Endometrial microvascular endothelial cells (primary cell): Measurements from ENCODE around the gene AGPAT2. TPM values are rescaled to one million over a fixed set of nuclear protein-coding genes. Genes with fewer than 3 reads are reported as not detected.
"Not testable (repeated sequence)": the region's sequence is repeated elsewhere in the genome, so short reads cannot be mapped to it uniquely, and the experiment has no call there.

Source experiments
- in situ Hi-C: cut with HindIII; loops from 2 replicates; pipeline ENCODE4 v1.10.0; 2017; ENCODE audit warnings: low sequenced_read_pairs, low pct_unique_long_range_greater_than_20kb; ENCODE audit errors: inconsistent ontology term
- total RNA-seq: library from RNA; depleted of rRNA; stranded (reverse); fragments of >200 nt; gene quantifications from one replicate; pipeline ENCODE4 v1.2.3, GENCODE V29; 2015; ENCODE audit errors: inconsistent ontology term

The AGPAT2 gene
- total RNA-seq, 1 donor from 2014 or later = 31.7 TPM

DNA sequence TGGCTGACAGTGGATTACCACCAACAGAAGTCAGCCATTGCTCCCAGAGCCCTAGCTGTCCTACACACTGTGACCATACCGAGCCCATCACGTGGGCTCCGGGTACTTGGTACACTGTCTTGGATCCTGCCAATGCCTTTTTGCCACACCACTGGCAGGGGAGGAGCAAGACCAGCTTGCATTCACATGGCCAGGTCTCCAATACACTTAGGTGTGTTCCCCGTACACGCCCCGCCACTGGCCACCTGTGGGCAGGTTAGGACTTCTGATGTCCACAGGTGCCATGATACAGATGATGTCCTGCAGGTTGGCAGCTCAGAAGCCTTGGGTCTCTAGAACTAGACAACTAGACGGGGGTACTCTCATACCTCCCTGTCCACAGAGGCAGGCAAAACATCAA lies 19.8 kb upstream of the AGPAT2 start:
- in situ Hi-C loops = no loop called here

DNA sequence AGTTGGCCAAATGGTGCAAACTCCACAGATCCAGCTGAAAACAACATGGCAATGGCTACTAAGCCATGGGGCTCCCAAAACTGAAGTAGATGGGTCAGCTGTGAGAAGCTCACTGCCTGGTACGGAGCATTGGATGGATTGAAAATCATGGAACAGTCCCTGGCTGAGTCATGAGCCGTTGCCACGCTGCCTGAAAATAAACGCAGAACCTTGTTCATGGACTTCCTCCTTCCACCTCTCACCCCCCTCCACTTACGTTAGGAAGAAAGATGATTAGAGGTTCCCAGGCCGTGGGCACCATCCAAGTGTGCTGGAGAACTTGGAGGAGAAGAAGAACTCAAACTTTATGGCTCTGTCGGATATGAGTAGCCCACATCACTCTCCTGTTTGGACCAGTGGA lies 18.3 kb upstream of the AGPAT2 start:
- in situ Hi-C loops = no loop called here

DNA sequence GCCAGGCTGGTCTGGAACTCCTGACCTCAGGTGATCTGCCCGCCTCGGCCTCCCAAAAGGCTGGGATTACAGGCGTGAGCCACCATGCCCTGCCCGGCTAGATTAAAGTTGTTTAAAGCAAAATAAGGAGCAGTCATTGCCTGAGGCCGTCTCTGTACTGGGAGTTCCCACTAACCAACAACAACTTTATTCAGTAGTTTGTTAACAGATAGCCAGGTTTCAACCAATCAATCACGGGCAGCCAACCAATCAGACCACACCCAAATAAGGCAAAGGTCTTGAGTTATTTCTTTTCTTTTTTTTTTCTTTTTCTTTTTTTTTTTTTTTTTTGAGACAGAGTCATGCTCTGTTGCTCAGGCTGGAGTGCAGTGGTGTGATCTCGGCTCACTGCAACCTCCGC lies 17.5 kb upstream of the AGPAT2 start:
- in situ Hi-C loops = not testable (repeated sequence)

DNA sequence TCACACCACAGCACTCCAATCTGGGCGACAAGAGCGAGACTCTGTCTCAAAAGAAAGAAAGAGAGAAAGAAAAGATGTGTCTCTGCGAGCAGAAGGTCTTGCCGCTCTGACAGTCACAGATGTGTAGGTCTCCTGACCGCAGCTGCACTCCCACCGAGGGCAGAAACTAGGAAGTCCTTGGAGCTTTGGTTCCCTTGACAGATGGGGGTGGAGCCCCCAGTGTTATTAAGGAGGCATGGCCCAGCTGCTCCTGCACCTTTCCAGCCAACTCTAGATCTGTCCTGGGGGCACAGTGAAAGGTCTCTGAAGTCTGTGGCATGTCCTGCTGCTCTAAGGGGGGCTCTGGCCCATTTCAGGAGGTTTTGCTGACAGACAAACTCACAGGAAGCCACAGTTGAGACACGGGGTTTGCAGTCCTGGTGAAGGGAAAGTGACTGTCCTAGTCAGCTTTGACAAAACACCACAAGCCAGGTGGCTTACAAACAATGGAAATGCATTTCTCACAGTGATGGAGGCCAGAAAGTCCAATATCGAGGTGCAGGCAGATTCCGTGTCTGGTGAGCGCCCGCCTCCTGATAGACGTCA lies 16.1 kb upstream of the AGPAT2 start:
- in situ Hi-C loops = no loop called here

DNA sequence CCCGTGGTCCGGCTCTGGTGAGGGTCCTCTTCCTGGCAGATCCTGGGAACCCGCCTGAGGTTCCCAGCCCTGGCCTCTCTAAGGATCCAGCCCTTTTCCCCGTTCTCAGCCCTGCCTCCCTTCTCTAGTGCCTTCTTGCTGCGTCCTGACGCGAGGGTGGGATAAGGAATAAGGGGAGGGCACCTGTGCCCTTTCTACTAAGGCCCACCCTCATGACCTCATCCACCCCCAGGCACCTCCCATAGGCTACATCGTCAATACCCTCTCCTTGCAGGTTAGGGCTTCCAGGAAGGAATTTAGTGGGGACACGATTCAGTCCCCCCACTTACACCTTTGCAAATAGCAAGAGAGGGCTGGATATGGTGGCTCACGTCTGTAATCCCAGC lies 14.4 kb upstream of the AGPAT2 start:
- in situ Hi-C loops = no loop called here

DNA sequence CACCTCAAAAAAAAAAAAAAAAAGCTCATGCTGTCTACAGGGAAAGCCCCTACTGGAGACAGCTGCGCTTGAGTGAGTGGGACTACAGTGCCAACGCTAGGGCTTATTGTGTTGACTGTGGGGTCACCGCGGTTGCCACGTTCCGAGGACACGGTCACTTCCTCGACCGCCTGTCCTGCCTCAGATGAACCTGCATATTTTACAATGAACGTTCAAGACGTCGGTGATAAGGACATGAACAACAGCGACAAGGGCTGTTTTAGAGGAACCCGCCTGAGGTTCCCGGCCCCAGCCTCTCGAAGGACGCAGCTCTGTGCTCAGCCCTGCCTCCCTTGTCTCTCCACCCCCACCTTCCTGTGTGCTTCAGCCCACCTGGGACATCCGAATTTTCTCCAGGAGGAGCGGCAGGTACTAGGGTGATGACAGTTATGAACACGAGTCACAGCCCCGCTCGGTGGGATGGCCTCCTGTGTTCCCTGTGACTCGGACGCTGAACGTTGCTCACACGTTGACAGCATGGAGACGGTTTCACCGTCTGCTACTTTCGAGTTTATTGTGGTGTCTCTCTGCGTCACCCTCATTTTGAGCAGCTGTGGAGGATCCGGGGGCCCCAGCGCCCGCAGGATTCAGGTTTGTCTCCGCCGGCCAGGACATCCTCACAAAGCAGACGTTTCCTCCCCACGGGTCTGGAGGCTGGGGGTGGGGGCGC lies 13.9 kb upstream of the AGPAT2 start:
- in situ Hi-C loops = no loop called here

DNA sequence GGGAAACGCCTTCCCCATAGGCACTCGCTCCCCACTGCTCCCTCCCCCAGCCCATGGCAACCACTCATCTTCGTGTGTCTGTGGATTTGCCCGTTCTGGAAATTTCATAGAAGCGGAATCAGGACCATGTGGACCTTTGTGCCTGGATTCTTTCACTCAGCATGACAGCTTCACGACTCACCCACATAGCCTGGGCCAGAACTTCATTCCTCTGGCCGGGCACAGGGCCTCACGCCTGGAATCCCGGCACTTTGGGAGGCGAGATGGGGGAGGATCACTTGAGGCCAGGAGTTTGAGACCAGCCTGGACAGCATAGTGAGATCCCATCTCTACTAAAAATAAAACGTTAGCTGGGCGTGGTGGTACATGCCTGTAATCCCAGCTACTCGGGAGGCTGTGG lies 13.0 kb upstream of the AGPAT2 start:
- in situ Hi-C loops = no loop called here

DNA sequence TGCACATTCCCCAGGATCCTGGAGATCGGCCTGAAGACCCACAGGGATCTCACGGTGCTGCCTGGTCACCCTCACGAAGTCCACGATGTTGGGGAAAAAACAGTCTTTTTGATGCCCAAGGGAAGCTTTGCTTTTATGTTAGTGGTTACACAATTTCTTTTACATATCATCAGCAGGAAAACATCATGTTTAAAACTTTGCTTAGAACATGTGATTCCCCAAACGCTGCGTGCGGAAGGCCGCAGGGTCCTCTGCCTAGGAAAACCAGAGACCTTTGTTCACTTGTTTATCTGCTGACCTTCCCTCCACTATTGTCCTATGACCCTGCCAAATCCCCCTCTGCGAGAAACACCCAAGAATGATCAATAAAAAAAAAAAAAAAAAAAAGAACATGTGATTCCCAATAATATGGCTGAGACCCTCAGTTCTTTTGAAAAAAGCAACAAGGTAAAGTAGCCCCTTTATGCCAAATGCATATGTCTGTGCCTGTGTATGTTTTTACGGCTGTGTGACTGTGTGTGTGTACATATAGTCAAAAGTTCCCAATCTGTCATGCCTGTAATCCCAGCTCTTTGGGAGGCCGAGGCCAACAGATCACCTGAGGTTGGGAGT lies 11.5 kb upstream of the AGPAT2 start:
- in situ Hi-C loops = no loop called here

DNA sequence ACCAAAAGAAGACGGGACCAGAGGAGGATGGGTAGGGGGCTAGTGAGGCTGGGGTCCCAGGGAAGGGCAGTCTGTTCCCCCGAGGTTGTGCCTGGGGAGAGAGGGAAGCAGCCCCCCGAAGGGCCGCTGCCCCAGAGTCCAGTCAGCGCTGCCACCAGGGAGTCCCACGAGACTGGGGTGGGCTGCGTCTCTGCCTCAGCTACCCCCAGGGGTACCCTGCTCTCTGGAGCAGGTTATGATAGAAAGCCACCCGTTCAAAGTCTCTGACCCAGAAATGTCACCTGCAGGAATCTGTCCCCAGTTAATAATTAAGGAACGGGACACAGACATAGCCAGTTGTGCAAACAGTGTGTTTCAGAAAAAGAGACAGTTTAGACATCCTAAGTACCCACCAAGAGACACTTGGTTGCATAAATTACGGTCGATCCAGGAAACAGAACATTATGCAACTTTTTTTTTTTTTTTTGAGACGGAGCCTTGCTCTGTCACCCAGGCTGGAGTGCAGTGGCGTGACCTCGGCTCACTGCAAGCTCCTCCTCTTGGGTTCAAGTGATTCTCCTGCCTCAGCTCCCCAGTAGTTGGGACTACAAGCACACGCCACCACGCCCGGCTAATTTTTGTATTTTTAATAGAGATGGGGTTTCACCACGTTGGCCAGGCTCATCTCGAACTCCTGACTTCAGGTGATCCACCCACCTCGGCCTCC lies 10.7 kb upstream of the AGPAT2 start:
- in situ Hi-C loops = no loop called here

DNA sequence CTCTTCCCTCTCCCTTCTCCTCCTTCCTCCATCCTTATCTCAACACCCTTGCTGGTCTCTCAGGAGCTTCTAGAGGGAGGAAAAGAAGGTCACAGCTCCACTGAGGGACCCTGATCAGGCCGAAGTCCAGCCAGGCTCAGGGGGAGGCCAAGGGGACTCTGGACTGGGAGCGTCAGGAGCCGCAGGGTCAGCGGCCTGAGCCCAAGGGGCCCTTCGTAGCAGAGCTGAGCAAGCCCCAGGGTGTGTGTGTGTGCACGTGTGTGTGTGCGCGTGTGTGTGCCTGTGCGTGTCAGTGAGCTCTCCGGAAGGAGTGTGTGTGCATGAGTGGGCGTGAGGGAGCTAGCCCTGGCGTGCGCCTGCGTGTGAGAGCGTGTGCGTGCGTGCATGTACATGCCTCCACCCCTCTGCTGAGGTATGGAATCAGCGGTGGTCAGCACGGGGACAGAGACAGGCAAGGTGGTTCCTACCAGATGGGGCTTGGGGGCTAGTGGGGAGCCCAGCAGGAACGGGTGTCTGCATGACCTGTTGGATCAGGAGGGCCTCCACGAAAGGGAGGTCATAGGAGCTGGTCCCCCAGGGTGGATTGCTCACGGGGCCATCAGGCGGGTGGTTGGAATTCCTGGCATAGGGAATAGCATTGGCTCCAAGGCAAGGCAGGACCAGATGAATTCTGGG lies 10.0 kb upstream of the AGPAT2 start:
- in situ Hi-C loops = no loop called here

DNA sequence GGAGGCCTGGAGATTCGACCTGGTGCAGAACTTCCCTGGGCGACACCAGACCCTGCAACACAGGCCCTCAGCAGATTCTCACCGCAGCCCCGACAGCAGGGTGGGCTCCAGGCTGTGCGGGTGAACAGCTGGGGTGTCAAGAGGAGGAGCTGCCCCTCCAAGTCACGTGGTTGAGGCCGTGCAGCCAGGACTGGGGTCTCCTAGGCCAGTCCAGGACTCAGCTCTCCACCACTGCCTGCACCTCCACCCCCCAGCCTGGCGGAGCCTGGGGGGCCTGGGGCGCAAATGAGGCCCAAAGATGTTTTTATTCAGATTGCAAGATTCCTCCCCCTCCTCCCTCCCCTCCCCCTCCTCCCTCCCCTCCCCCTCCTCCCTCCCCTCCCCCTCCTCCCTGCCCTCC lies 9.2 kb upstream of the AGPAT2 start:
- in situ Hi-C loops = no loop called here

DNA sequence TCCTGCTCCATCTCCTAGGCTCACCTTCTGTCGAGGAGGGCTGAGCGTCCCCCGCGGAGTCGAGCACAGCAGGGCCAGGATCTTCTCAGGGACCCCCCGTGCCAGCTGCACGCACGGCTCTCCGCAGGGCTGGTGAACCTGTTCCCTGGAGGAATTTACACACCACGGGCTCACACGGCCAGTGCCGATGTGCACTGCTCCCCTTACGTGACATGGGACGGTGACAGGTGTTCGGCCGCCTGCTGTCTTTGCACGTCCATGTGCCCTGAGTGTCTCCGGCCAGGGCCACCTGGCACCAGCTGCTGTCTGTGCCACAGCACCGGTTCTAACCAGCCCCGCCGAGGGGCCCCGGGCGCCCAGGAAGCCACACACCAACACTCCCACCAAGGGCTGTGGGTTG lies 8.7 kb upstream of the AGPAT2 start:
- in situ Hi-C loops = no loop called here

DNA sequence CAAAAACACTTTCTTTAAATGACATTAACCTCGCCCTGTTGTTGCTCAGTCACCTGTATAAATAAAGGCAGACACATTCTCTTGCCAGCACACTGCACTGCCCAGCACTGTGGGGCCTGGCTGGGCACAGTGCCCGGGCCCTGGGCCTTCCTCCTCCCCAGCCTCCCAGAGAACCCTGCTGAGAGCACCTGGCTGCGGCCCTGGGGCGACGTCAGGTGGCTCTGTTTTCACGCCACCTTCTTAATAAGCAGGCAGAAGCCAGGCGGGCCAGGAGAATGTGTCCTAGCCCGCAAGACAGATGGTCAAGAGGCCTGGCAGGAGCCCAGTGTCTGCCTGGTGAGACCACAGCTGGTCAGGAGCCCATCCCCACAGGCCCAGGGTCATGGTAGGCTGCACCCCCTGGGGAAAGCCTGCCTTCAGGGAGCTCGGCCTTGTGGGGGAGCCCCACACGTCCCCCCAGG lies 8.2 kb upstream of the AGPAT2 start:
- in situ Hi-C loops = no loop called here

DNA sequence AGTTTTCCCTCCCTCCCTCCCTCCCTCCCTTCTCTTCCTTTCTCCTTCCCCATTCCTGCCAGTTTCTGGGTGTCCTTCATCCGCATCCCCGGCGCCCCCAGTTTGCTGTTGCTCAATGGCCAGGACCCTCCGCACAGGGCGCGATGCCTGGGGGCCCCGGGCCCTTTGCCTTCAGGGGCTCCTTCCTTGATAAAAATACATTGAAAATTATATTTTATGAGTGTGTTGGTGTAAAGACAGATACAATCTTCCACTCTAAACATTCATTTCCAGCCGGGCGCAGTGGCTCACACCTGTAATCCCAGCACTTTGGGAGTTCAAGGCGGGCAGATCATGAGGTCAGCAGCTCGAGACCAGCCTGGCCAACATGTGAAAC lies 7.6 kb upstream of the AGPAT2 start:
- in situ Hi-C loops = no loop called here

DNA sequence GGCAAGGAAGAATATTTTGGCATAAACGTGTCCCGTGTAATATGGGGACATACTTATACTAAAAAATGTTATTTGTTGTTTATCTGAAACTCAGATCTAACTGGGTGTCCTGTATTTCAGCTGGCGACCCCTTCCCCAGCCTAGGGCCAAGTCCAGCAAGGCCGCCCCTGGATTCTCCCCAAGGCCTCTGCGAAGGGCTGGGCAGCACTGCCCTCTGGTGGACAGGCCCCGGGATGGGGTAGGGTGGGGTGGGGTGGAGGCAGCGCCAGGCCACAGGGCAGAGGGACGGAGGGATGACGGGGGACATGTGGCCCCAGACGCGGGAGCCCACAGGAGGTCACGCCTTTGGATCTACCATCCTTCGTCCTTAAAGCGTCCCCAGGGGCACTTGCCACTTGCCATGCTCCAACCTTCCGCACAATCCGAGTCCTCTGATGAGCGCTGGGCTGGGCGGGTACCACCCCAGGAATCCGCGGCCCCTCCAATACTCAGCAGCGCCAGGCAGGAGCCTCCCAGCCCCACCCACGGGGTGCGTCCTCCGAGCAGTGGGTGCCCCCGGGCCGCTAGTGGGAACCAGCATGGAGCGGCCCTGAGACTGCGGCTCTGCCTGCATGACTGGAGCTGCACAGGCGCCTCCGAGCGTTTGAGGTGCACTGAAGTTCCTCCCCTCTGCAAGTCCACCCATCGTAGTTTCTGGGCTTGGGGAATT lies 7.1 kb upstream of the AGPAT2 start:
- in situ Hi-C loops = no loop called here

DNA sequence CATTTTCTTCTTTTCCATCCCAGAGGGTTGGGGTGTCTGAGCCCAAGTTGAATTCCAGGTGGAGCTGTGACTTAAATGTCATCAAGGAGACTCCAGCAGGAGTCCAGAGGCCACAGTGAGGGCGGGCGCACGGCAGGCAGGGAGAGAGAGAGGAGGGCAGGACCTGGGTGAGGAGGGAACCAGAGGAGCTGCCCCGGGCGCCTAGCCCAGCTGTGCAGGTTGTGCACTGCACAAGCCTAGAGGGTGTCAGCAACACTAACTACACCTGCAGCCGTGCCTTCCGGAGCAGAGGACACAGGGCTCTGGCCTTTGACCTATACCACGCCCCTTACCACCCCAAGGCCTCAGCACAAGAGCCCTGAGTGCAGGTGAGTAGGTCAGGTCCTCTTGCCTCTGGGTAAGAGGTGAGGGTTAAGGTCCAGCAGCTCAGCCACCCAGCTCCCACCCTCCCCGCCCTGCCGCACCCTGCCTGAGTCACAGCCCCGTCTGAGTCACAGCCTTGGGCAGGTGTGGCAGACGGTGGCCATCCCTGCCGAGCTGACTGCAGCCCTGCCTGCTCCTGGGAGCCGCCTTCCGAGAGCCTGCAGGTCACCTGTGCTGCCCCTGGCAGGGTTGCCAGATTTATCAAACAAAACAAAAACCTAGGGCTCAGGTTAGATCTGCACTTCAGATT lies 6.4 kb upstream of the AGPAT2 start:
- in situ Hi-C loops = no loop called here

DNA sequence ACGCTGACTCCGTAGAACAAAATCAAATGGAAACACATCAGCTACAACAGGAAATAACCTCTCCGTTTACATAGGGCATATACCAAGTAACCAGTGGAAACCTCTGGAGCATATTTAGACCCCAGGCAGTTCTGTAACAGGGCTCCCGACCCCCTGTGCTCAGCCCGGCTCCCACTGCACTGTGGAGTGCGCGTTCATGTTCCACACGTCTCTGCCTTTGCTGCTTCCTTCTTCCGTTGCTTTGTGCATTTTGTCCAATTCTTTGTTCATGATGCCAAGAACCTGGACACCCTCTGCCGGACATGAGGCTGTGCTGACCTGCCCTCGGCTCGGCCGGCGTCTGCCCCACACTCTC lies 5.9 kb upstream of the AGPAT2 start:
- in situ Hi-C loops = no loop called here
